GM21447 (cell line): ENCODE results near the gene HAND2.

Experiments used
- ATAC-seq: cut with Tn5 transposase; IDR thresholded peaks from one replicate; pipeline ENCODE4 v1.9.1; 2021; ENCODE audit not compliant: unreplicated experiment

Gene HAND2

GRCh38 chr4:173521467-173522159 lies 8.4 kb downstream of the HAND2 start:
- ATAC-seq, result no peak

GRCh38 chr4:173520921-173521466 lies 9.0 kb downstream of the HAND2 start:
- no peak for ATAC-seq

- no peak for ATAC-seq
These were observed 10.6 kb downstream of the HAND2 start for GRCh38 chr4:173519111-173520101.

- ATAC-seq, result no peak
These were observed 11.5 kb downstream of the HAND2 start for GRCh38 chr4:173518425-173519102.

- no peak for ATAC-seq
These were observed 12.1 kb downstream of the HAND2 start for GRCh38 chr4:173517781-173518424.

- no peak for ATAC-seq
These were observed 13.2 kb downstream of the HAND2 start for GRCh38 chr4:173516621-173517524.

GRCh38 chr4:173515458-173515857 lies 14.6 kb downstream of the HAND2 start:
- no peak for ATAC-seq

GRCh38 chr4:173514641-173515217 lies 15.3 kb downstream of the HAND2 start:
- ATAC-seq, result no peak

GRCh38 chr4:173513651-173514050 lies 16.4 kb downstream of the HAND2 start:
- no peak for ATAC-seq

GRCh38 chr4:173511787-173512361 lies 18.2 kb downstream of the HAND2 start:
- no peak for ATAC-seq

GRCh38 chr4:173509036-173510001 lies 20.7 kb downstream of the HAND2 start:
- ATAC-seq, result peak; percentile 28

- ATAC-seq, result no peak
These were observed 21.5 kb downstream of the HAND2 start for GRCh38 chr4:173508386-173509035.

- ATAC-seq, result no peak
These were observed 22.3 kb downstream of the HAND2 start for GRCh38 chr4:173507471-173508385.

- ATAC-seq, result peak; percentile 18
These were observed 23.3 kb downstream of the HAND2 start for GRCh38 chr4:173506597-173507211.

- peak; percentile 71 for ATAC-seq
These were observed 24.0 kb downstream of the HAND2 start for GRCh38 chr4:173505924-173506518.

GRCh38 chr4:173504181-173504503 lies 25.9 kb downstream of the HAND2 start:
- no peak for ATAC-seq
